HL-60/S4 treated with phorbol 12-myristate 13-acetate at 8.2 ng/mL for 4 days and 3 days (cell line): ENCODE measurements around the gene MUC21.

Experiments used
- in situ Hi-C: fragments of 300-500 bp; cut with MboI; formaldehyde crosslinking; loops from 2 replicates; pipeline ENCODE4 v1.15.0; 2022; ENCODE audit warnings: low sequenced_read_pairs

Gene MUC21

GRCh38 chr6:30983439-30983838, at the start of gene MUC21:
TSS of gene MUC21 (plus strand) at chr6:30983718. CDS start at chr6:30983959, 241 bp downstream.
- in situ Hi-C loops = no loop called here

GRCh38 chr6:30935018-30935417, 48.5 kb upstream of the MUC21 start:
- in situ Hi-C loops = no loop called here

GRCh38 chr6:30937265-30937664, 46.3 kb upstream of the MUC21 start:
- in situ Hi-C loops = no loop called here

GRCh38 chr6:30938730-30939129, 44.8 kb upstream of the MUC21 start:
- in situ Hi-C loops = no loop called here

GRCh38 chr6:30939473-30939872, 44.0 kb upstream of the MUC21 start:
- in situ Hi-C loops = no loop called here

- in situ Hi-C loops = no loop called here
Measured at GRCh38 chr6:30940361-30940986, 43.0 kb upstream of the MUC21 start, which contains the start of gene MUCL3. TSS of gene MUCL3 (plus strand) at chr6:30940973. CDS start at chr6:30941000, 27 bp downstream.

- in situ Hi-C loops = no loop called here
Measured at GRCh38 chr6:30942338-30943060, 41.0 kb upstream of the MUC21 start.

- in situ Hi-C loops = no loop called here
Measured at GRCh38 chr6:30944051-30944450, 39.5 kb upstream of the MUC21 start.

GRCh38 chr6:30945281-30945680, 38.2 kb upstream of the MUC21 start:
- in situ Hi-C loops = no loop called here

GRCh38 chr6:30947231-30947630, 36.3 kb upstream of the MUC21 start:
- in situ Hi-C loops = no loop called here

GRCh38 chr6:30948811-30949210, 34.7 kb upstream of the MUC21 start:
- in situ Hi-C loops = no loop called here

GRCh38 chr6:30951907-30952469, 31.5 kb upstream of the MUC21 start:
- in situ Hi-C loops = no loop called here

- in situ Hi-C loops = no loop called here
Measured at GRCh38 chr6:30954631-30955366, 28.7 kb upstream of the MUC21 start.

GRCh38 chr6:30955367-30956042, 28.0 kb upstream of the MUC21 start:
- in situ Hi-C loops = no loop called here

- in situ Hi-C loops = no loop called here
Measured at GRCh38 chr6:30957716-30958115, 25.8 kb upstream of the MUC21 start.

- in situ Hi-C loops = no loop called here
Measured at GRCh38 chr6:30960907-30961673, 22.4 kb upstream of the MUC21 start.

- in situ Hi-C loops = no loop called here
Measured at GRCh38 chr6:30962716-30963115, 20.8 kb upstream of the MUC21 start.

GRCh38 chr6:30963641-30964040, 19.9 kb upstream of the MUC21 start:
- in situ Hi-C loops = no loop called here

GRCh38 chr6:30964075-30964474, 19.4 kb upstream of the MUC21 start:
- in situ Hi-C loops = no loop called here

GRCh38 chr6:30965140-30965601, 18.3 kb upstream of the MUC21 start:
- in situ Hi-C loops = no loop called here
